MM.1S (cell line): ENCODE measurements around the gene PHF1.

ENCODE experiments used
- DNase-seq: peaks from one replicate; pipeline ENCODE4 v3.0.0-alpha.2; 2015
- H2AFZ ChIP-seq: fragments of 300-600 bp; sonication (generic); 2 replicates; pipeline ENCODE4 v1.6.0; 2016; ENCODE audit warnings: antibody characterized with exemption, low read length
- H3F3A ChIP-seq: fragments of 300-600 bp; sonication (generic); 2 replicates; pipeline ENCODE4 v1.6.1; 2016; ENCODE audit warnings: mild to moderate bottlenecking, antibody characterized with exemption, low read length, moderate library complexity, mixed read lengths; ENCODE audit not compliant: insufficient read depth
- H3K27ac ChIP-seq: fragments of 300-600 bp; sonication (generic); 2 replicates; pipeline ENCODE4 v1.5.1; 2016; ENCODE audit warnings: mild to moderate bottlenecking, low read length
- H3K27me3 ChIP-seq: fragments of 300-600 bp; sonication (generic); replicated peaks from 2 replicates; pipeline ENCODE4 v1.6.0; 2016; ENCODE audit warnings: low read length; ENCODE audit not compliant: insufficient read depth
- H3K36me3 ChIP-seq: fragments of 300-600 bp; sonication (generic); replicated peaks from 2 replicates; pipeline ENCODE4 v1.6.1; 2016; ENCODE audit warnings: mild to moderate bottlenecking, low read length, mixed read lengths; ENCODE audit not compliant: insufficient read depth
- H3K4me1 ChIP-seq: fragments of 300-600 bp; sonication (generic); 2 replicates; pipeline ENCODE4 v1.6.1; 2016; ENCODE audit warnings: low read length, mixed read lengths
- H3K4me2 ChIP-seq: fragments of 300-600 bp; sonication (generic); 2 replicates; pipeline ENCODE4 v1.6.0; 2016; ENCODE audit warnings: low read depth, low read length
- H3K4me3 ChIP-seq: fragments of 300-600 bp; sonication (generic); 2 replicates; pipeline ENCODE4 v1.5.1; 2016; ENCODE audit warnings: low read length, mixed read lengths
- H3K79me2 ChIP-seq: fragments of 300-600 bp; sonication (generic); 2 replicates; pipeline ENCODE4 v1.6.1; 2016; ENCODE audit warnings: mixed run types, low read length, mixed read lengths
- H3K9ac ChIP-seq: fragments of 300-600 bp; sonication (generic); 2 replicates; pipeline ENCODE4 v1.6.1; 2016; ENCODE audit warnings: low read length, mixed read lengths
- H3K9me2 ChIP-seq: fragments of 300-600 bp; sonication (generic); replicated peaks from 2 replicates; pipeline ENCODE4 v1.6.1; 2016; ENCODE audit warnings: mild to moderate bottlenecking, low read length, mixed read lengths; ENCODE audit not compliant: insufficient read depth
- H3K9me3 ChIP-seq: fragments of 300-600 bp; sonication (generic); replicated peaks from 2 replicates; pipeline ENCODE4 v1.6.1; 2016; ENCODE audit warnings: mild to moderate bottlenecking, low read length, mixed read lengths; ENCODE audit not compliant: insufficient read depth
- H4K20me1 ChIP-seq: fragments of 300-600 bp; sonication (generic); 2 replicates; pipeline ENCODE4 v1.6.1; 2016; ENCODE audit warnings: mild to moderate bottlenecking, low read length, moderate library complexity, mixed read lengths; ENCODE audit not compliant: insufficient read depth
- CTCF ChIP-seq: fragments of 300-600 bp; sonication (generic); IDR thresholded peaks from 2 replicates; pipeline ENCODE4 v1.5.1; 2016; ENCODE audit warnings: antibody characterized with exemption, low read length, mixed read lengths
- EZH2 ChIP-seq: fragments of 300-600 bp; sonication (generic); optimal IDR thresholded peaks from 2 replicates; pipeline ENCODE3; 2017; ENCODE audit warnings: low read depth, mild to moderate bottlenecking, antibody characterized with exemption, low read length, mixed read lengths
- EZH2phosphoT487 ChIP-seq: fragments of 300-600 bp; sonication (generic); IDR thresholded peaks from 2 replicates; pipeline ENCODE4 v1.6.1; 2018; ENCODE audit warnings: antibody characterized with exemption, low read length

PHF1 gene

DNA sequence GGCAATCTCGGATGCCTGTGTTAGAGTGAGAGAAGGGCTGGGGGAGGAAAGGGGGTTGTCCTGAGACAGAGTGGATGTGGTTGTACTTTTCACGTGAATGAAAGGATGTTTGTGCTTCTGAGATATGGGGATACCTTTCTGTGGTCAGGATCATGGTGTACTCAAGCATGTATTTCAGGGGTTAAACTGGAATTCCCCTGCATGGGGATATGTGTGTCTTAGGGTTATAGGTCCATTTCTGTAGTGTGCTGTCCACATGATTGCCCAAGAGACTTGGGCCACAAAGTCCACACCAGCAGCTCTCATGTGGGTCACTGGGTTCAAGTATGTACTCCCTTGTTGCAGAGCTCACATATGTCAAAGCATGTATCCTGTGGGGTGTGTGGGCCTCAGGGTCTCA lies 19.5 kb downstream of the PHF1 start:
- no peaks in the 10 kb centered on the region for H3K9me3 ChIP-seq
- H2AFZ ChIP-seq: no peak overlapping the region
- H3K9me2 ChIP-seq: no peaks in the 10 kb centered on the region
- no peaks in the 10 kb centered on the region for H3K27me3 ChIP-seq
- H3K9ac ChIP-seq: no peak overlapping the region
- no peak overlapping the region for H3K4me2 ChIP-seq
- H3K4me3 ChIP-seq: no peak overlapping the region
- no peak for DNase-seq
- TF ChIP-seq EZH2phosphoT487 (no peak), EZH2 (no peak), CTCF (no peak)
- H3K4me1 ChIP-seq: peaks cover 24% of the 10 kb centered on the region
- no peaks in the 10 kb centered on the region for H3K79me2 ChIP-seq
- no peaks in the 10 kb centered on the region for H3K36me3 ChIP-seq
- H3F3A ChIP-seq: peaks cover 28% of the 10 kb centered on the region
- H3K27ac ChIP-seq: no peak overlapping the region
- H4K20me1 ChIP-seq: no peaks in the 10 kb centered on the region

- no peaks in the 10 kb centered on the region for H3K36me3 ChIP-seq
- H3K9me2 ChIP-seq: no peaks in the 10 kb centered on the region
- no peaks in the 10 kb centered on the region for H4K20me1 ChIP-seq
- H3K9me3 ChIP-seq: no peaks in the 10 kb centered on the region
- H2AFZ ChIP-seq: no peak overlapping the region
- TF ChIP-seq EZH2: no peak
- H3K4me2 ChIP-seq: no peak overlapping the region
- no peaks in the 10 kb centered on the region for H3K27me3 ChIP-seq
- peaks cover 22% of the 10 kb centered on the region; the same call in 1 of the 2 replicates for H3F3A ChIP-seq
- no peak for DNase-seq
- H3K9ac ChIP-seq: no peak overlapping the region
- no peak overlapping the region for H3K27ac ChIP-seq
- H3K4me1 ChIP-seq: peaks cover 24% of the 10 kb centered on the region
- no peak overlapping the region for H3K4me3 ChIP-seq
- no peaks in the 10 kb centered on the region for H3K79me2 ChIP-seq
Observed at GRCh38 chr6:33430991-33431879, 20.4 kb downstream of the PHF1 start.

DNA sequence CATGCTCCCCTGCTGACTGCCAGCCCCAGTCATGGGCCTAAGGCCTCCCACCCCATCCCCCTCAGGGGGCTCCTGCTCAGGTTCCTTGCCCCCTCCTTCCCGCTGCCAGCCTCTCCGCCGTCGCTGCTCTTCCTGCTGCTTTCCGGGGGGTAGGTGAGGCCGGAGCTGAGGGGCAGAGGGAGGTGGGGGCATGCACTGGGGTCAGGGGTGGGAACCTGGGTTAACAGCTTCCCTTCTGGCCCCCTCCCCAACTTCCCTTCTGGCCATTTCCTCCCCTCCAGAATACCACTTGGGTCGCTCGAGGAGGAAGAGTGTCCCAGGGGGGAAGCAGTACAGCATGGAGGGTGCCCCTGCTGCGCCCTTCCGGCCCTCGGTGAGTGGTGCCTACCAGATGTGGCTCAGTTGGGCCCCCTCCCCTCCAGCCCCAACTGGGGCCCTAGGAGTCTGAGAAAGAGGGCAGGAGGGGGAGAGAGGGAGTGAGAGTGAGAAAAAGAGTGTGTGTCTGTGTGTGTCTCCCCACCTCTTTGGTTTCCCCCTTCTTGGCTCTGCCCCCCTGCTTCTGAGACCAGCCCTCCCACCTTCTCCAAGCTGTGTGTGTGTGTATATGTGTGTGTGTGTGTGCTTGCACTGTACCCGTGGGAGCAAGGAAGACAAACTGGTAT lies 21.2 kb downstream of the PHF1 start:
- no peaks in the 10 kb centered on the region for H3K27me3 ChIP-seq
- H2AFZ ChIP-seq: no peak overlapping the region
- H3K4me3 ChIP-seq: no peak overlapping the region
- H3F3A ChIP-seq: peaks cover 17% of the 10 kb centered on the region; the same call in 1 of the 2 replicates
- H3K4me1 ChIP-seq: peaks cover 23% of the 10 kb centered on the region
- H3K4me2 ChIP-seq: no peak overlapping the region
- H3K9ac ChIP-seq: no peak overlapping the region
- no peak overlapping the region for H3K27ac ChIP-seq
- H4K20me1 ChIP-seq: no peaks in the 10 kb centered on the region
- TF ChIP-seq EZH2phosphoT487 (no peak), EZH2 (no peak), CTCF (no peak)
- DNase-seq: no peak
- no peaks in the 10 kb centered on the region for H3K9me2 ChIP-seq
- H3K79me2 ChIP-seq: no peaks in the 10 kb centered on the region
- H3K36me3 ChIP-seq: no peaks in the 10 kb centered on the region
- H3K9me3 ChIP-seq: no peaks in the 10 kb centered on the region
